NCI-H2107 treated with DMSO at 0.1 percent for 48 hours (cell line): ENCODE data around the gene ELK1.

ENCODE experiments used
- DNase-seq: peaks from one replicate; lab custom pipeline; 2025; ENCODE audit not compliant: unreplicated experiment; lab: John Stamatoyannopoulos, UW

The ELK1 gene

DNA sequence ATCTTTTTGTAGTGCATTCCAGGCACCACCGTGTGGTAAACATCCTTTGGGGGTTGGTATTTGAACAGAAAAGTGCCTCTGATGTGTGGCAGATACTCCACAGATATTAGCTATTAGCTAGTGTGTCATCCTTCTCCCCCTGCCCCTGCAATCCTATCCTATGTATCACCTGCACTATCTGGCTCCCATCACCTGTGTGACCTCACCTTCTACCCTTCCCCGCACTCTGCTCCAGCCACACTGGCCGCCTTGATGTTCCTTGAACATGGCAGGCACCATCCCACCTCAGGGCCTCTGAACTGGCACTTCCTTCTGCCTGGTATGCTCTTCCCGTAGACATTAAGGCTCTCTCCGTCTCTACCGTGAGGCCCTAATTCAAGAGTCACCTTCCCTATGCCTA, 3.7 kb downstream of the ELK1 start:
- no peak for DNase-seq

DNA sequence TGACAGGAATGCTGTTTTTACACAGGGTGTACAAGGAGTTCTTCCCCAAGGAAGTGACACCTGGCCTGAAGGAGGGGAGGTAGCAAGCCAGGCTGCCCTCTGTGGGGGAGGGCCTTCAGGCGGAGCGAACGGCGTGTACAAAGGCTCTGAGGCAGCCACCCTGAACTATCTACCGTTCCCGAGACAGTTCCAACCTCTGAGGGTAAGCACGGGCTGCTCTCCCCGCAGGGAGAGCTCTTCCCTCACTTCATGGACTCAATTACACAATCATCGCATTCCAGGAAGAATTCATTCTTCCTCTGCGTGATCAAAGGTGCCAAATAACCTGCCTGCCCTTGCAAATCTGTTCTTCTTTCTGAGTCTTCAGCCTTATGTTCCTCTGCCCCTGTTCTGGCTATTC, 4.8 kb downstream of the ELK1 start:
- no peak for DNase-seq

DNA sequence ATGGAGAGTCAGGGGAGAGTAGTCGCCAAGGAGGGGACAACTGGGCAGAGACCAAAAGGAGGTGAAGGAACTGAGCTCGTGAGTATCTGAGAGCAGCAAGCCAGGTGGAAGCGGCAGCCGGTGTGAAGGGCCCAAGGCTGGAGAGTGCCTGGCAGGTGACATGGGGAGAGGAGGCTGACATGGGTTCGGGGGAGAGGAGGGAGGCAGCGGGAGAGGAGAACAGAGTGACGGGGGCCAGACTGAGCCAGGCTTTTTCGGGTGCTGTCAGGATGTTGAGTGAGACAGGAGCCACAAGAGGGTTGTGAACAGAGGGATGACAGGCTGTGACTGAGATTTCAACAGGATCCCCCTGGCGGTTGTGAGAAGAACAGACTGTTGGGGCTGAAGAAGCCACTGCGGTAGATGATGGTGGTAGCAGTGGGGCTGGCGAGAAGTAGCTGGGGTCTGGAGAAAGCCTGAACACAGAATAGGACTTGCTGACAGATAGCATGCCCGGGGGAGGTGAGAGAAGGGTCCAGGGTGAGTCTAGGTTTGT, 5.7 kb downstream of the ELK1 start:
- no peak for DNase-seq

DNA sequence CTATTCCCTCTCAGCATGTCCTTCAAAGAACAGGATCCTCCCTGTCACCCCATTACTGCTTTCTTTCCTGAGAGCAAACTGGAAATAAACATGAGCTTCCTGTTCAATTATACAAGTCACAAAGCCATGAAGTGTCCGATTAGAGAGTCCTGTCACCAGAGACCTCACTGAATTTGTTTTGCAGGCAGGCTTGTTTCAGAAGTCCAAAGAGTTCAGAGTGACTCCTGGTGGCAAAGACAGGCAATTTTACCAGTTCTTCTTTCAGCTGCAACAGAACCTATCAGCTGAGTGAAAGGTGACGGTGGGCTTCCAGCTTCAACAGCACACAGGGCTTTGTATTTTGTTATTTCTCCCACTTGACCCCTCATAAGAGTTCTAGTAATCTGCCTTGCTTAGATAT, 6.4 kb downstream of the ELK1 start:
- no peak for DNase-seq

DNA sequence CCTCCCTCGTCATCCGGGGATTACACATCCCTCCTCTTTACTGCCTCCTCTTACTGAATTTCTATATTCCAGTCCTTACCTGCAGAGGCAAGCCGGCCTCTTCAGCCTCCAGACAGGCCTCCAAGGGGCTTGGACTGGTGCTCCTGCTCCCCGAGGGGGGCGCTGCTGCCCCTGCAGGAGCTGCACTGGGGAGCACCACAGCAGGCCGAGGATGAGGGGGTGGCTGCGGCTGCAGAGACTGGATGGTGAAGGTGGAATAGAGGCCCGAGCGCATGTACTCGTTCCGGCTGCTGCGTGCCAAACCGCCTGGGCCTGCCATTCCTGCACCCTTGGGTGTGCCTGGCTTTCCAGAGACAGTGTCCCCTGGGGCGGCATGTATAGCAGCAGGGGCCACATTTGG, 11.5 kb downstream of the ELK1 start:
- no peak for DNase-seq

DNA sequence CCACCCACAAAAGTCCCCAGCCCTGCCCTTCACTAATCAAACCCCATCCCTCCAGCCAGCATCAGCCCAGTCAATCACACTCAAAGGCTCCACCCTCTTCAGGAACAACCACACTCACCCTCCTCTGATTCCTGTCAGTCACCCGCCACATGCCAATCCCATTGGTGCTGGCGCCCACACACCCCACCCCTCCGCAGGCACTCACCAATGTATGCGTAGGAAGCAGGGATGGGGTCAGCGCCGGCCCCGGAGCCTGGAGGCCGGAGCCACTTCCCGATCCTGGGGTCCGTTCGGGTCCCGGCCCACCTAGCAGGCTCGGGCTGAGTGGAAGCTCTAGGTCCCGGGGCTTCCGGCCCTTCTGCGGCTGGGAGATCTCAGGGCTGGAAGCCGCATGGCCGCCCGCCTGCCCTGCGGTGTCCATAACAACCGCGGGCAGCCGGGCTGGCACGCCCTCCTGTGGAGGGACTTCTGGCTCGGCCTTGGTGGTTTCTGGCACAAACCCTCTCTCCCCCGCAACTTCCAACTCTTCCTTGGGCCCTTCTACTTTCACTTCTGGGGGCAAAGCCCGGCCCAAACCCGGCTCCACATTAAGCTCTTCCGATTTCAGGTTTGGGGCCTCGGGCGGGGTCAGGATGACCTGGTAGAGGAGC, 12.7 kb downstream of the ELK1 start:
- no peak for DNase-seq

DNA sequence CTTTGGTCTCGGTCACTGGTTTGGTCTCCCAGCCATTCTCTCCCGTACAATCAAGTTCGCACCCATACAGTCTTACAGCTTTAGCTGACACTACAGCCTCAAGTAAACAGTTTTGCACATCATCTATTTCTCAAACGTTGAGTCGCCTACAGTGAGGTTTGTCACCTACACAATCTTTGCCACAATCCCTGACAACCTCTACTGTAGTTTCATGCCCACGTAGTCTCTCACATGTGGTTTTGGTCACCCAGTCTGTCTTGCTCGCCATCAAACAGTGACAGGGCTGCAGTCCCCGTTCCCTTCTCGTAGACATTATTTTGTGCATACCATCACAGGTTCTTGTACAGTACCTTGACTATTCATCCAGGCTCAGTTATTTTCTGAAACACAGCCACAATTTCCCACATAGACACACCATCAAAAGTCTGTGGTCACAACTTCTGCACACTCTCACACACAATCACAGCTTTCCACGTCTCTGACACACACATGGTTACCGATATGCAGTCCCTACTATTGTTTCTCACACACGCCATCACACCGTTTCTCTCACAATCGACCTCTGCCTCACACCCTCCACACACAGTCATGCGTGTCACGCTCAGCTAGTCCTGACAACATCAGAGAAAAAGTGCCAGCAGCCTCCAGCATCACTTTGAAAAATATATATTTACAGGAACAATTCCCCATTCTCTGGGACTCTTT, 15.3 kb downstream of the ELK1 start:
- no peak for DNase-seq

DNA sequence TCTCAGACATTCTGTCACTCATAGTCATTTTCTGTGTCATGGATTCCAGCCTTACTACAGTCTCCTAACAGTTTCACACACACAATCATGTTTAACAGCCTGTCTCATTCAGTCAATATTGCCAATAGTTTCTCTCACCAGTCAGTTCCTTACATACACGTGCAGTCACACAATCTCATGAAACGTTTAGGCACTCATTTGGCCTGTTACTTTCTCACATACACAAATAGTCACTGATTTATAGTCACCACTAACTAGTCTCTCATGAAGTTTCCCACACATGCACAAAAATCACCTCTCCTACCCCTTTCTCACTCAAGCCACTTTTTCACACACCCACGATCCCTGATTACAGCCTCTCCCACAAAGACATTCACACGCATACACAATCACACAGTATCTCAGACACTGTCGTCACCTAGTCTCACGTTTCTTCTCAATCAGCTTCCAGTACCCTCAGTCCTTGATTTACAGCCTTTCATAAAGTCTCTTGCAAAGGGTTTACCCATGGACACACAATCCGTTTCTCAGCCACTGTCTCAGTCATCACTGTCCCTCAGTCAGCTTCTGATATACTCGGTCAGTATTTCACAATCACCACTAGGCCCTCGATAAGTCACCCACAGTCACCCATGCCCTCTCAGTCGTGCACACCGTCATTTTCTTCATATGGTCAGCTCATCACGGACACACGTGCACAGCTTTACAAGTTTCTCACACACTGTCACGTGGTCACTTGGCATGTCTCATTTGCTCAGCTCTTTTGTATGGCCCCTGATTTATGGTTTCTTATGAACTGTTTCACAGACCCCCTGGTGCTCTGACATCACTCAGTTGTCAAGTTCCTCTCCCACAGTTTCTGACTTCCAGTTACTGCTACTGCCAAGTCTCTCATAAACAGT, 16.4 kb downstream of the ELK1 start:
- no peak for DNase-seq

DNA sequence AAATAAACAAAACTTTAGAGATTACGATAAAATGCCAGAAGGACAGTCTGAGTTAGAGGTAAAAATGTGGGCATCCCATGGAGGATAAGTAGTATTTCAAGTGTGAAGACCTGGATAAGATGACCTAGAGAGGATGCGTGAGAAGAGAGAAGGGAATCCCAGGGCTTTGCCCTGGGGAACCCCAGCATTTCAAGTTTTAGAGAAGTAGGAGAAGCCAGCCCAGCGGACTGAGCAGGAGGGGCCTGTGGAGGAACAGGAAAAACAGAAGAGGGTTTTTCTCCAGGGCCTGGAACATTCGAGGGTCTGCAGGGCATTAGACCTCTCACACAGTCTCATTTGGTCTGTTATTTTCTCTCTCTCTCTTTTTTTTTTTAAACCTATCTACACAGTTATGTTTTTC, 17.7 kb downstream of the ELK1 start:
- DNase-seq: no peak

DNA sequence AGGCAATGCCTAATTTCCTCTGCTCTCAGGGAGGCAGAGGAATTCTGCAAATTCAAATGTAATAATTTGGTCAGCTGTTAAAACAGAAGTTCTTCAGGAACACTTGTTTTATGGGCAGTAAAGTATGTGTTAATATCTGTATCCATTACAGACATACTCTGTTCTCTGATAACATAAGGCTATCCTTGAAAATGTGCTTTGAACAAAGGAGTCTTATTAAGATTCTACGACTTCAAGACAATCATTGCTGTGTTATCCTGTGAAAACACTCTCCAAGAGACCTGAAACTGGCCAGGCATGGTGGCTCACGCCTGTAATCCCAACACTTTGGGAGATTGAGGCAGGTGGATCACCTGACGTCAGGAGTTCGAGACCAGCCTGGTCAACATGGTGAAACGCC, 18.7 kb downstream of the ELK1 start:
- DNase-seq: no peak

DNA sequence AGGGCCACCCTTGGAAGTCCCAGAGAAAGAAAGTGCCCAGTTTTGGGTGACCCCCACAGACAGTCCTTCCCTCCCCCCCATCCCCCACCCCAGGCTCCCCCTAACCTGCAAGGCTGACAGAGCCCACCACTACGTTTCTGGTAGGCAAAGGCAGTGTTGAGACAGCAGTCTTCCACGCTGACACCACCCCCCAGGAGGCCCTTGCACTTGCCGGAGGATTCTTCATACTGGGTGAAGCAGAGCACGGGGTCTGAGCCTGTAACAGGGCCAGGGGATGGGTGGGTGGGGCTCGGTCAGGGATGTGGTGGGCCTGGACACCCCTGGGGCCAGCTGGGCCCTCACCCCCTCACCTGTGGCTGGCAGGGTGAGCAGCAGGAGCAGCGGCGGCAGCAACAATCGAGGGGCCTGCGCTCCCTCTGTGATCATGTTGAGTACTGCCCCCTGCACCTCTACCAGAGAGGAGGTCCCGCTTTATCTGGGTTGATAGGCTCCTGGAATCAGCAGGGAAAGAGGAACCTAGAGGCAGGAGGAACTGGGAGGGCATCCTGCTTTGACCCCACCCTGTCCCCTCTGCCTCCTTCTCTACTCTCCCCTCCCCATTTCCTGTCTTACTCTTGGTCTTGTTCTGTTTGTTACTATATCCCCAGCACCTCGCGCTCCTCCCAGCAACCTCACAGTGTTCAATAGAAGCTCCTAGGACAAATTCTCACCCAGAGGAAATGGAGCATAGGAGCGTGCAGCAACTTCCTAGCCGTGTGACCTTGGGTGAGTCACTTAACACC, 20.8 kb downstream of the ELK1 start, which contains the start of gene CFP:
CFP (minus strand) TSS at position 512 of the 782 bp plus-strand sequence; CDS start at position 426, 86 bp downstream.
- no peak for DNase-seq

DNA sequence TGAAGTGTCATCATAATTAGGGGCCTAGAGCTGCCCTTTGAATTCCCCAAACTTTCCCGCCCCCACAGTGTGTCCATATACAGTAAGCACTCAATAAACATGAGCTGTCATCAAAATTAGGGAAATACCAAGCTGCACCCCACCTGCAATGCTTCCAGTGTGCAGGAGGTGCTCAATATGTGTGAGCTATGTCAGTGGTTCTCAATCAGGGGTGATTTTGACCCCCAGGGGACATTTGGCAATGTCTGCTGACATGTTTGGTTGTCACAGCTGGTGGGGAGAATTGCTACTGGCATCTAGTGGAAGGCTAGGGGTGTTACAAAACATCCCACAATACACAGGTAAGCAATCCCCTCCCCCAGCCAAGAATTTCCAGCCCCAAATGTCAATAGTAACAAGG, 21.4 kb downstream of the ELK1 start:
- DNase-seq: no peak

DNA sequence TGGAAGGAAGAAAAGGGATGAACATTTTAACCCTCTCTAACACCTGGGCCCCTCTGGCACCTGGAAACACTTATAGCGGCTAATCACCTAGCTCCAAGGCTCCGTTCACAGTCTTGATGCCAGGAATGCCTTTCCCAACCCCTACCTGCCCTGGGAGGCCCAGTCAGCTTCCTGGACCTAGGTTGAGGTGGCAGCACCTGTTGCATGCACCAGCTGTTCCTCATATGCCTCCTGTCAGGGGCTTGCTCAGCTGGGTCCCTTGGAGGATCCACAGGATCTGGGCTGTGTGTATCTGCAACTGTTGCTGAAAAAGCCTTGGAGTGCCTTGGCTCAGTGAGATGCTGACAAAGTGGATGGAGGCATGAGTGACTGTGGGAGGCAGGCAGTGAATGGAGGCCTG, 25.0 kb downstream of the ELK1 start:
- no peak for DNase-seq

DNA sequence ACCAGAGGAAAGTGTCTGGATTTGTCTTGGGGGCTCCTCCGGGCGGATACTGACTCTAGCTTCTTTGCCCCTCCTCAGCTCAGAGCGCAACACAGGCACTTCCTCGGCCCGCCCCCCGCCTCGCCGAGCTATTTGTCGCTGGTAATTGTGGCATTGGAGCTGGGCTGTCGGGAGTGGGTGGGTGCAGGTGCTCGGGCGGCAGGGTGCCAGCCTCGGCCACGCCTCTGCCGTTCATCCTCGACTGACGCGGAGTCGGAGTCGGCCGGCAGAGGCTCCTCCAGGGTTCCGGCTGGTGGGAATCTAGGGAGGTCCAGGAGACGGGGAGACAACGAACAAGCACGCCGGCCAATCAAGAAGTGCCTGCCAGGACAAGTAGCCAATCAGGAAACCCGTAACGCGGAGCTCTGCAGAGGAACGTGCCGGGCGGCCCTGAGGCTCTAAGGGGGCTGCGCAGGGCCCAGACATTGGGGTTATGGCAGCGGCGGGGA, 26.8 kb downstream of the ELK1 start:
- peak; percentile 86 for DNase-seq

DNA sequence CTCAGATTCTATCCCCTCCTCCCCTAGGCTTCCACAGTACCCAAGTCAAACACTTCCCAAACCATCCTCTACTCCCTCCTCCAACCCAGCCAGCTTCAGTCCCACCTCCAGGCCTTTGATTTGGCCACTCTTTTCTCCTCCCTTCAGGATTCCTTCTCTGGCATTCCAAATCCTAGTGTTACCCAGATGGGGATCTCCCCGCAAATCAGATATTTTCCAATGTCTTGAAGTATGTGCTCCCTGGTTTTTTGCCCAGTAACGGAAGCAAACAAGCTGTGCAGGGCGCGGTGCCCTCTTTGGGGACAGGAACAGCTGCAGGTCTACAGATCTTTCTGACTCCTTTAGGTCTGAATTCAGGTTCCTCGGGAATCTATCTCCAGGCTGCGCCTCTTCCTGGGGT, 28.5 kb downstream of the ELK1 start:
- DNase-seq: no peak

DNA sequence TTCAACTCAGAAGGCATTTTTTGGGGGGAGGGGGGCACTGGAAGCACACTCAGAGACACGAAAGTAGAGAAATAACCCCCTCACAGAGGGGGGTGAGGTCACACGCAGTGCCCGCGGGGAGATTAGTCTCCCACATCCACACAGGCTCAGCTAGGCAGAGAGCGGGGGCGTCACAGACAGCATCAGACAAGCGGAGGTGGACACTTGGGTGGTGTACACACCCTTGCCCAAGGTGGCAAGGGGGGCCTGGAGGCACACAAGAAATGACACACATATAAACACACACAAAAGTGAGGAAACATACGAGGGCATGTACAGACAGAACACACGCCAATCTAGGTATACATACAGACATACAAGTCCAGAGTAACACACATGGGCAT, 30.1 kb downstream of the ELK1 start:
- no peak for DNase-seq

DNA sequence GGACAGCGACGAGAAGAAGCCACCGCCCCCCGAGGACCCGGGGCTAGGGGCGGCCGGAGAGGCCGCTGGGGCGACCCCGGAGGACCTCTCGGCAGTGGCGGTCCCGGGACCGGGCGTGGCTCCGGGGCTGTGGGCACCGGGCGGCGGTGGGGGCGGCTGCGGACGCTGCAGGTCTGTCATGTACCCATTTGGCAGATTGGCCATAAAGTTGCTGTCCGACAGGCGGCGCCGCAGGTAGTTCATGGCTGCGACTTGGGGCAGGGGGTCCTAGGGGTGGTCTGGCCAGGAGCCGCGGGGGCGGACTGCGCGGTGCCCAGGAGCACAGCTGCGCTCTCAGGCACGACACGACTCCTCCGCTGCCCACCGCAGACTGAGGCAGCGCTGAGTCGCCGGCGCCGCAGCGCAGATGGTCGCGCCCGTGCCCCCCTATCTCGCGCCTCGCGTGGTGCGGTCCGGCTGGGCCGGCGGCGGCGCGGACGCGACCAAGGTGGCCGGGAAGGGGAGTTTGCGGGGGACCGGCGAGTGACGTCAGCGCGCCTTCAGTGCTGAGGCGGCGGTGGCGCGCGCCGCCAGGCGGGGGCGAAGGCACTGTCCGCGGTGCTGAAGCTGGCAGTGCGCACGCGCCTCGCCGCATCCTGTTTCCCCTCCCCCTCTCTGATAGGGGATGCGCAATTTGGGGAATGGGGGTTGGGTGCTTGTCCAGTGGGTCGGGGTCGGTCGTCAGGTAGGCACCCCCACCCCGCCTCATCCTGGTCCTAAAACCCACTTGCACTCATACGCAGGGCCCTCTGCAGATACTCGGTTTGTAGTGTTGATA, 30.7 kb downstream of the ELK1 start, which contains the start of gene SYN1:
SYN1 (minus strand) TSS at position 372 of the 817 bp plus-strand sequence; CDS start at position 243, 129 bp downstream.
- peak; percentile 50 for DNase-seq

DNA sequence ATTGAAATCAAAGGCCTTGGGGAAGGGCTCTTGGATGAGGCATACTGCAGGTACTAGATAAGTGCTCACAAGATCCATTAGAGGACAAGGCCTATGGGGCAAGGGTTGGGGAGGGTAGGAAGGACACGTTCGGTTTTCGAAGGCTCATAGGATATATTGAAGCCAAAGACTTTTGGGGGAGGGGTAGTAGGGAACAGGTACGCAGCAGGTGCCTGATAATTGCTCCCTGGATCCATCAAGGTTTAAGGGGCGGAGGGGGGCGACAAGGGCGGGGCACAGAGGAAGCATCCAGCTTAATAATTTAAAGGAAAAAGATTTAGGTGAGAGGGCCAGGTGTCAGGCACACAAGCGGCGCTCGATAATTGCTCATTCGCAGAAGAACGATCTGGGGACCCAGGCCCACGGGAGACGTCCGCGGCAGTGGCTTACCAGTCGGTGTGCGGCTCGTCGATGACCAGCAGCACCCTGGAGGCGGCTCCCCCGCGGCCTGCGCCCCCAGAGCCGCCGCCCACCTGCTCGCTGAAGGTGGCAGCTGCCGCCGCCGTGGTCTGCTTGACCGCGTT, 31.4 kb downstream of the ELK1 start:
- DNase-seq: no peak

DNA sequence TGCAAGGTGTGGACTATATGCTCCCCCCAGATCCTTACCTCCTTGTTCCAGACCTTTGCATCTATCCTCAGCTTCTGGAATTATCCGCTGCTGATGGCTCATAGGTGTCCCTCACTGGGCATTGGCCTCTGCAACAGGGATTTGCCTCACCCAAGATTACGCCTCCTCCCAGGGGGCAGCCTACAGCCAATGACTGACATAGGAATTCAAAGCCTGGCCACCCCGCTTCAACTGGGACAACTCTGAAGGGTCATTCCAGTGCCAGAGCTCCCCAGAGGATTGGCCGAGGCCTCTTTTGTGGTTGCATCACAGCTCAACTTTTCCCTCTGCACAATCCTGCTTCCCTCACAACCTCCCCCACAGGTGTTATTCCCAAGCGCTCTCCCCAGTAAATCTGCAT, 35.7 kb downstream of the ELK1 start:
- DNase-seq: no peak
